Hematopoietic multipotent progenitor cell treated with erythropoietin and hydrocortisone succinate and interleukin-3 and kit ligand, for 15 days (in vitro differentiated cells): ENCODE results near the gene SH3TC2.

Experiments
- DNase-seq: peaks from one replicate; pipeline ENCODE4 v3.0.0-alpha.2; 2015; ENCODE audit warnings: low spot score

Gene SH3TC2

DNA sequence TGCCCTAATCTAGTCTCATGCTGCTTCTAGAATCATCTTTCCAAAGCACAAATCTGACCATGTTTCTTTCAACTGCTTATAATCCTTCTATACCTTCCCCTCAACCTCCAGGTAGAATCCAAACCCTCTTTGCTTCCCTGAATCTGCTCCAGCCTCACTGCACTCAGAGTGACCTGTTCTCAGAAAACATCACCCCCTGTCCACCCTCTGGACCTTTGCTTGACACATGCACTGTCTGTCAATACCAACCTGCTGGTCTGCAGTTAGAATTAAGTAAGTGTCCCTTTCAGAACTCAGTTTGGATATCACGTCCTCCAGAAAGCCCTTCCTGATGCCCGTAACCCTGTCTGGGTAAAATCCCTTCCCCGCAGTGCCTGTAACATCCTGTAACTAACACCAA, 63.1 kb downstream of the SH3TC2 start:
- DNase-seq, result no peak

DNA sequence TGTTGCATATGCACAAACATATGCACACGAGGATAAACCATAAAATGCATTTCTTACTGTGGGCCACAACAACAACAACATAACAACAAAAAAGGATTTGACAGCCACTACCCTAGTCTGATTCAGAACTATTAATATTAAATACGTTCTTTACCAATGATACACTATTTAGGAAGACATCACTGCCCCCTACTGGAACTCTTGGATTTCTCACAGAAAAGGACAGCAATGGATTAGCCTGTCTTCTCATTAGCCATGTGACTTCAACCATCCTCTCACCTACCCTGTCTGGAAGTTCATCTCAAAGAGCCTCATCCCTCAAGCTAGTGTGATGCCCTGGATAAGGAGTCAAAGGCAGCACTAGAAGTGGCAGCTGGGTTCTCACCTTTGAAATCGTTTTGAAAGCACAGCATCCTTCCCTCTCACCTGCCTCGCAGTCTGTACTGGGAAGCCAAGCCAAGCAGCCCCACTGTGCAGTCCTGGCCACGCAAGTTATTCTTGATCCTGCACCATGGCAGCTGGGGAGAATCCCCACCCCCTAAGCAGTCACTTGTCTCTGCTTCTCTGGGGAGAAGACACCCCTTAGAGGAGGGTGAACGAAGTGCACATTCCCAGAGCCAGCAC, 64.6 kb downstream of the SH3TC2 start:
- DNase-seq, result peak; percentile 47

DNA sequence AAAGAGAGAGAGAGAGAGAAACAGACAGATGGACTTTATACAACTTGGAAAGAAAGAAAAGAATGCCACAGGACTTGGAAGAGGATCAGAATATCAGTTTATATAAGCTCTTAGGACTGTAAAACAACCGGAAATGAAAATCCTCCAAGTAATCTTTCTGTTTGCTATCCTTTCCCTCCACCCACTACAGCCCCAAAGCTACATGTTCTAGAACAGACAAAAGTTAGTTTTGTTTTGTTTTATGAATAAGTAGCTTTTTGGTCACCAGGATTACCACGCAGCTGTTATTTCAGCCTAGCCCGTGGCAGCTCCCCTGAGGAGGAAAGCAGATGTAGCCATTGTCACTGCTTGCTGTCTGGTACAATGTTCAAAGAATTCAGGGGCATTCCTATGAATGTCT, 66.6 kb downstream of the SH3TC2 start:
- no peak for DNase-seq

DNA sequence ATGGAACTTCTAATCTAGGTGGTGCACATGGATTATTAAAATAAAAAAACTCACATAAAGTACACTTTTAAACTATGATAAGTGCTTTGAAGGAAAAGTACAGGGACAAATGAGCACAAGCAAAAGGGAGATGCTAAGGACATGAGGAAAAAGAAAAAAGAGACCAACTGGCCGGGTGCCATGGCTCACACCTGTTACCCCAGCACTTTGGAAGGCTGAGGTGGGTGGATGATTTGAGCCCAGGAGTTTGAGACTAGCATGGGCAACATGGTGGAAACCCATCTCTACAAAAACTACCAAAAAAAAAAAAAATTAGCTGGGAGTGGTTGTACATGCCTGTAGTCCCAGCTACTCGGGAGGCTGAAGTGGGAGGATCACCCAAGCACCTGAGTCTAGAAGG, 67.1 kb downstream of the SH3TC2 start:
- no peak for DNase-seq

DNA sequence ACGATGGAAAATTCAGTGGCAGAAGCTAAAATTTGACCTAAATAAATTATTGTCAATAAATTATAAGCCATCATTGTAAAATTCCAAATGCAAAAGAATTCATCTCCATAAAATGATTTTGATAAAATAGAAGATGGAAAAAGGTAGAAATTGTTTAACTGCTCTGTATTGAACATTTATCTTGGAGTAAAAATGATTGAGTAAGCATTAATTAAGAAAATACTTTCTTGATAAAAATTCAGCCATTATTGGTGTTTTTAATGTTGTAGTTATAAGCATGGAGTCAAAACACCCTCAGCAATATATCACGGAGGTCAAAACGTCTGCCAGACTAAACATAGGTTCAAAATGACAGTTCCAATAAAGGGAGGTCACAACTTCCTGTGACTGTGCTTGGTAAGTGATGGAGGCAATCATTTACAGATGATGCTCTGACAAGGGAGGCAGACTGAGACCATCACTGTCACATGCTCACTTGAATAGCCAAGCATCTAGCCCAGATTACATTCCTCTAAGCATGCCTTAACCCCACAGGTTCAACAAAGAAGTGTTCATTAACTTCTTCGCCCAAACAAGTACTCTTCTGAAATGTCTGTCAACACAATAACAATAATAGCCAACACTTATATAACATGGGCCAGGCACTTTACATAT, 69.5 kb downstream of the SH3TC2 start:
- DNase-seq, result no peak

DNA sequence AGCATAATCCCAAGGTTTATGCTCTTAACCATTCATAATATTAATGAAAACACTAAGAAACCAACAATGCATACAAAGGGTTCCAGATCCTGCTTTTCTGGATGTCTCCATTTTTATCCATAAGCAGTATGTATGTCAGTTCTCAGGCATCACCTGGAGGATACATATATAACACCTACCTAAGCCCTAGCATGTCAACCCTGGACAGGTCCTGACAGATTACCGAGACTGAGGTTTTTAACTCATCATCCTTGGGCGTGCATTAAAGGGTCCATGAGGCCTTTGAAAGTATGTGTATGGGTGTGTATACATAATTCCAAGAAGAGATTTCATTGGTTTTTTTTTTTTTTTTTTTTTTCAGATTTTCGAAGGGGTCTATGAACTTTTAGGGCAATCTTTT, 70.6 kb downstream of the SH3TC2 start:
- no peak for DNase-seq

DNA sequence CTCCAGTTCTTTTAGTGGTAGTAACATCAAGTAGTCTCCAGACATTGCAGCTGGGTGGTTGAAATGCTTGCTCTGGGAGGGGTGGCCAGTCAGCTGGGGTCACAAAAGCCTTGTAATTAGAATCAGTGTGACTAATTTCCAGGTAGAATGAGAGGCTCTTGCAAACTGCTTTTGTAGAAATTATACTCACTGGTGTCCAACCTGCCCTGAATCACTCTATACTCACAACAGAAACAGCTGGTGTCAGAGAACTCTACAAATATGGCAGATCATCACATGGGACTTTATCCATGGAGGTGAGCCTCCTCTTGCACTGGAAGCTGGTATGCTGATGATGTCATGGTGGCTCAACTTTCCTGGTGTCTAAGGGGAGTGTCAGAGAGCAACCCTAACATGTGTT, 71.3 kb downstream of the SH3TC2 start:
- DNase-seq, result no peak

DNA sequence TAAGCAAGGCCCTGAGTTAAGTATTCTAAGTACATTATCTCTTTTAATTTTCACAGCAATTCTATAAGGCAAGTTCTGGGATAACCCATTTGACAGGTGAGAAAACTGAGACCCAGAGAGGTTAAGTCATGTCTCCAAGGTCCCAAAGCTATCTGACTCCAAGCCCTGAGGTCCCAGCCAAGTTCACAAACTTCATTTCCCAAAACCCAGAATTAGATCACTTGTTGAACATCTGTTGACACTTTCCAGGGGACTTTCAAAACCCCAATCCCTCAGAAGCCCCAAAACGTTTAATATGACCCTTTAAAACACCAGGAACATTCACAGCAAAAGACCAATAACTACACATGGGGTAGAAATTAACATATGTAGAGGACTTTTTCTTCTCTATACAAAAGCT, 72.0 kb downstream of the SH3TC2 start:
- DNase-seq, result no peak

DNA sequence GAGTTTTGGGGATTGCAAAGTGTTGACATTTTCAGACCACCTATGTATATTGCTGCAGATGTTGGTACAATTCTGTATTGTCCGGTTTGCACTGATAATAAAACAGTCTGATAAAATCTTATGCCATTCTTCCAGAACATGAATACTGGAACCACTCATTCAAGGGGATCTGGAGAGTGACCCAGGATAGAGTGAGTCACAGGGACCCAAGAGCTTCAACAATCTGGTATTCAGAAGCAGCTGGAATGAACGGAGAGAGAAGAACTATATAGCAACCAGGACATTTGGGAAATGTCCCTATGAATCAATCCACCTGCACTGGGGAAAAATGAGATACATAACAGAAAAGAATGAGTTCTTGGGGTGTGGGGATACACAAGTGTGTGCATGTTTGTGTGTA, 73.3 kb downstream of the SH3TC2 start:
- DNase-seq, result no peak

DNA sequence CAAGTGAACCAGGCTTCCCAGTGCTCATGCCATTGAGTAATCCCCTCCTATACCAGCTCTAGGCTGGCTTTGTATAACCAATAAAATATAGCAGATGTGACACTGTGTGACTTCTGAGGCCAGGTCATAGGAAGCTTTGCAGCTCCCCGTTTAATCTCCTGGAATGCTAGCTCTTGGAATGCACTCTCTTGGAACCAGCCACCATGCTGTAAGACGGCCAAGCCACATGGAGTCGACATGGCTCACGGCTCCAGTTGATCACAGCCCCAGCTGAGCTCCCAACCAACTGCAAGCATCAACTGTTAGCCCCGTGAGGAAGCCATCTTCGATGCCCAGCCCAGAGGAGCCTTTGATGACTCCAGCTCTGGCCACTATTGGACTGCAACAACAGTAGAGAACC, 74.5 kb downstream of the SH3TC2 start:
- no peak for DNase-seq

DNA sequence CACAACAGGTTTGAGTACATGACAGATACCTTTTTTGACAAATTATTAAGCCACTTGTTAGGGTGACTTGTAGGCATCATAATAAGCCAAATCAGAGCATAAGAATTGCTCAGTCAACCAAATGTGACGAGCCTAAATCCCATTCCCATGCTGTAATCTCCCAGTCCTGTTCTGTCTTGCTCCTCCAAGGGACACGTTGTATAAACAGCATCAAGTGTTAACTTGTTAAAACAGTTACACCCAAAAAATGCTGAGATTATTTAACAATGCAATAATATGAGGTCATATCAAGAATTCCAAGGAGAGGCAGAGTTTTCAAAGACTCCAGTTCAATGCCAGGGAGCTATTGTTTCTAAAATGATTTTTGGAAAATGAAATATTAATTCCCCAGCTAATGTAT, 76.2 kb downstream of the SH3TC2 start:
- no peak for DNase-seq

DNA sequence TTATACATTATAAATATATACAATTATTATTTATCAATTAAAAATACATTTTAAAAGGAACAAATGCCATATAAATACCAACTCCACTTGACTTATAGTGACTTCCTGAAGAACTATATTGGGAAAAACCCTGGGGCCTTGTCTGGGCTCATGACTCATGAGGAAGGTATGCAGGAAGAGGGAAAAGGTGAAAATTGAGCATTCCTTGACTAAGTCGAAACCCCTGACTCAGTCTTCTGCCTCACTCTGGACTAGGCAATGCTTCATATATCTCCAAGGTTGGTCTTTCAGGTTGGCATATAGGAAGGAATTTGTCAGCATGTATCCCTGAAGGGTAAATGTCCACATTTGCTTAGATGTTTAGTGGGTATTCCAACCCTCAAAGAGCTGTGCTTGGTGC, 78.5 kb downstream of the SH3TC2 start:
- no peak for DNase-seq

DNA sequence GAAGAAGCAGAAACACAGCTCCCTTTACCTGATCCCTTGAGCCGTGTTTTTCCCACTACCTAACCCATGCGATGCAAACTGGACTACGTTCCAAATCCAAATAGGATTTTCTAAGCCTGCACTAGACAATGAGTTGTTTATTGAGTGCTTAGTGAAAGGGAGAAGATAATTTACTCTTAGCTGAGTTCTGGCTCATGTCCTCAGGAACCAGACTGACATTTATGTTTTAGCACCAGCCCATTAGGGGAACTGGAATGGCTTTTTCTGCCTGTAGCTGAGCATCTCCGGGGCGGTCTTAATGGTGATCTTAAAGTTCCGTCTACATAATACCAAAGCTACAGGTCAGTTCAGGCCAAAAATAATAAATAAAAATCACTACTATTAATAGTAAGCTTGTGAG, 81.5 kb downstream of the SH3TC2 start:
- DNase-seq, result no peak

DNA sequence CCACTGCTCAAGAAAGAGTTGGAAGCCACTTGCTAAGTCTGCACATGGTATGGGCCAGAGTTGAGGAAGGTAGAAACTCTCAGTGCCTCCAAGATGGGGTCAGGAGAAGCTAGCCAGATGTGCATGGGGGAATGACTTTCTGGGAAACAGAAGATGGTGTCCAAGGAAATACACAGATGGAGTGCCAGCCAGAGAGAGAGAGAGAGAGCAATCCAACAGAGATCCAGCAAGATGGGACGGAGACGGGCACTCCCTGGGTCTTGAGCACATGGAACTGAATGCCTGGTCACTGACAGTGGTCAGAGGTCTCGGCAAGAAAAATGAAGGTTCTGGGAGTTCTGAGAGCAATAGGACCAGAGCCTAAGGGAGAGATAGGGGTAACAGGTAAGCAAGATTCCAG, 82.1 kb downstream of the SH3TC2 start:
- no peak for DNase-seq

DNA sequence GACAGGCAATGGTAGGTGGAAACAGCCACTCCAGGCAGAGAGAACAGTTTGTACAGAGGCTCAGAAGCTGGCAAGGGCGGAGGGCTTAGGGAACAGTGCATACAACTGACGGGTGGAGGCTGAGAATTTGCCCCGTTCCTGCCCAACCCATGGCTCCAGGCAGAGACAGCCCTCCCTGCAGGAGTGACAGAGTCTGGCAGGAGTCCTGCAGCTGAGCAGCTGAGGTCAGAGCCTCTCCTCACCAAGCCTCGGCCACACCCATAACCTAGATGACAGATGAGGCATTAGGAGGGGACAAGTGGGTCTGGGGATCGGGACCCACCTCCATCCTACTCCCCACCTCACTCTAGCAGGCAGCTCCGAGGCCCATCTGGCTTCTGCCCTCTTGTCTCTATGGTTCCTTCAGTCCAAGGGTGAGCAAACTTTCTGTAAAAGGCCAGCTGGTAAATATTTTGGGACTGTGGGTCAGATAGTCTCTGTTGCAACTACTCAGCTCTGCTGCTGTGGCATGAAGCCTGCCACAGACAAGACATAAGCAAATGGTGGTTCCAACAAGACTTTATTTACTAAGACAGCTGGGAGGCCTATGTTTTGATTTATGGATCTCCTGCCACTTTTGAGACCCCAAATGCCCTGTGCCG, 83.7 kb downstream of the SH3TC2 start:
- DNase-seq, result no peak

DNA sequence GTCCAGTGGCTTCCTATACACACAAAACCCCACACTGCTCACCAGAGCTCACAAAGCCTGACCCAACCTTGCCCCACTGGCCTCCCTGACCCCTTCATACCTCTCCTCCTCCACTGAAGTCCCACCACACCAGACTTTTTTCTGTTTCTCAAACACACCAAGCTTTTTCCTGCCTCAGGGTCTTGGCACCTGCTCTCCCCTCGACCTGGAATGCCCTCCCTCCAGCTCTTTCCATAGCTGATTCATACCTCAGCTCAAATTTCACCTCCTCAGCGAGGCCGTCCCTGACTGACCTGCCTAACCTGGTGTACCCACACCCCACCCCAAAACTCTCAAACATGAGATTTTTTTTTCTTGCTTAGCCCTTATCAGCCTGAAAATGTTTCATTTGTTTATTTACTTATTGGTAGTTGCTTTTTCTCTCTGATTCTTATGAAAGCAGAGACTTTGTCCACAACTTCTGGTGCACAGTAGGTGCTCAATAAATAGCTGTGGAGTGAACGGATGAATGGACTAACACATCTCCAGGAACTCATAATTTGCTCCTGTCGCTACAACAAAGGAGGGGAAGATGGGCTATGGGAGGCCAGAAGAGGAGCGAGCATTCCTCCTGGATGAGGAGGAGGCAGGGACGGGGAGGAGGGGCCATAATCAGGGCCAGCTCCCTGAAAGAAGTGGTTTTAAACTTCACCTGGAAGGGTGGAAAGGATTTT, 84.3 kb downstream of the SH3TC2 start:
- no peak for DNase-seq

DNA sequence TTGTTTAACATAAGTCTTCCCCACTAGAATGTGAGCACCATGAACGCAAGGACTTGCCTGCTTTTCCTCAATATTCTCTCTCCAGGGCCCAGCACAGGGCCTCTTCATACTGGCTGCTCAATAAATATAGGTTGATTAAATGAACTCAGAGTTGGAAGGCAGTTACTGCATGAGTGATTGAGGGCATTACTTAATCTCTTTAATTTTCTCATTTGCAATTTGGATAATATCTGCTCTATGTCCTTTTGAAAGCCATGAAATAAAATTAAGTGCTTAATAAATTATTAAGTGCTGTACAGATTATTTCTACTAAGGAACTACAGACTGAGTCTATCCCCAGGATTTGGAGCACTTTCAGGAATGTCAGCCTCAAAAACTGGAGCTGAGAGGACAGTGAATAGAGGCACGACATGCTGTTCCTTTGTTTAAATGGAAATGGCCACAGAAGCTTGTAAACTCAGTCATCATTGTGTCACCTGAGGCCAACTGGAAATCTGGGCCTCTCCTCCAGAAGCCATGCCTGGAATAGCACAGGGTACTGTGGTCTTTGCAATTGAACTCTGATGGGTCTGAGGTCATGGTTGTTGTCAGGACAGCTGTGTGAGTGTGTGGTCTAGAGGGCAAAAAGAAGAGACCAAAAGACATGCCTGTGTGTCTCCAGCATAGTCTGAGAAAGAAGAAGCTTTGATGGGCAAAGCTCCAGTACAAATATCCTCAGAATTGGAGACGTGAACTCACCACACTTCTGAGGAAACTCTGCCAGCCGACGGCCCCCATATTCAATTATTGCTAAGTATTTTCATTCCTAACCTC, 86.1 kb downstream of the SH3TC2 start:
- DNase-seq, result no peak

DNA sequence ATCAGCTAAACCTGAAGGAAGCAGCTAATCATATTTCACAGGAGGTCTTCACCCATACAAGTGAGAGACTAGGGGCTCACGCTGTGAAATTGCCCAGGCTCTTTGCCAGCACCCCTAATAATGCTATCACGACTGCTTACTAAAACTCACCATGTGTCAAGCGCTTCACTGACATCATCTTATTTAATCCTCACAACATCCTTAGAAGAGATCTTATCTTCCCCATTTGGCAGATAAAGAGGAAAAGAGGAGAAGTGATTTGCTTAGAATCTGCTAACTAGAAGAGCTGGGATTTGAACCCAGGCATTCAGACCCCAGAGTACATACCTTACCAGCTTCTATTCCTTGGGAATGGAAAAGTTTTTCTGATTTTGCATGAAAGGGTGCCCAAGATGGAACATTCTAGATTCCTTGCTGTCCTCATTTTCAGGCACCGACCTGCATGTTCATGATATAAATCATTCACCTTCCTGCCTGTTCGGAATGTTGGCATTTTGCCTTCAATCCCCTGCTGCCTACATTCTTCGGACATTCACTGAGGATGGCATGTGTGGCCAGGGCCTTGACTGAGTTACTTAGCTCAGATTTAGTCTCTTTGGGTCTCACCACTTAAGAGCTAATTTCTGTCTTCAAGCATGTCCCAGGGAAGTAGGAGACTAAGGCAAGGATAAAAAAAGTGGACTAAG, 88.1 kb downstream of the SH3TC2 start:
- DNase-seq, result no peak

DNA sequence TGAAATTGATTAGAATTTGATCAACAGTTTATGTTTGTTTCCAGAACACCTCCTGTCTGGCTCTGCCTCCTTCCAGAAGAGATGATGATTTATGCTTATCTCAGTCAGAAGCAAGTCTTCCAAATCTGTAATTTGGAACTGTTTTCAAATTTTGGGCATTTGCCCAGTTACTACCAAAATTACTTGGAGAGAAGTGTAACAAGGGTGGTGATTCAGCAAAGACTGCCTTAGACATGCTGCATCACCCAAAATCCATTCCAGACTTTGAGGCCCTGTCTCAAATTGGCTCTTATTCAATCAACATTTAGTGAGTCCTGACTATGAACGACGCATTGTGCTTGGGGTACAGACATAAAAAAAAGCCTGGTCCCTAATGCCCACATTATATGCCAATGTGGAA, 89.4 kb downstream of the SH3TC2 start:
- no peak for DNase-seq

DNA sequence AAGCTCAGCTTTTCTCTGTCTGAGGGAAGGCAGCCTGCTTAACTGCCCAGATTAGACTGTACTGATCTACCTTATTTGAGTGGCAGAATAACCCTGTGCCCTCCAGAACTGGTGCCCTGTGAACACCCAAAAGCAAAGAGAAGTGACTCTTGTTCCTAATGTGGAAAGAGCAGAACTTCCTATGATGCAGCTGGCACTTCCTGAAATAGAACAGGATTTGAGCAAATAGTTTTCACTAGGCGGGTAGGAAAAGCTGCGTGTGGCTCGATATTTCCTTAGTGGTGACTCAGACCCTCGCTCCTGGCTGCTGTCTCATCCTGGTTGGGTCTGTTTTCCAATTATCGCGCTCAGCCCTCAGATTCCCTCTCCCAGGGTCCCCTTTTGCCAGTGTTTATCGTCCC, 89.9 kb downstream of the SH3TC2 start:
- no peak for DNase-seq

DNA sequence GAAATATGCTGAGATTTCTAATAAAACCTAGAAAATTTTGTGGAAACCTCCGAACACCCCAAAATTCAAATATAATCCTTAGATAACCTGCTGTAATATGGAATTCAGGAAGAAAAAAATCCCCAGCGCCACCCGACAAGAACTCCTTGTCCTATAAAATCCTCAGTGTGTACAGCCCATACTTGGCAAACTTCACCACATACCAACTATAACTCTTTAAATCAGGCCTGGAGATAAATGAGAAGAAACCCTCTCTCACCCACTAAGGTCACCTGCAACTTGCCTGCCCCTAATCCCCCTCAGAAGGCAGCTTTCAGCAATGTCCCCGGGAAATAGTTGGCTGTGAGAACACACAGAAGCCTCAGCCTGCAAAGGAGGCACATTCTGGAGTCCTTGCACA, 90.5 kb downstream of the SH3TC2 start:
- DNase-seq, result no peak

DNA sequence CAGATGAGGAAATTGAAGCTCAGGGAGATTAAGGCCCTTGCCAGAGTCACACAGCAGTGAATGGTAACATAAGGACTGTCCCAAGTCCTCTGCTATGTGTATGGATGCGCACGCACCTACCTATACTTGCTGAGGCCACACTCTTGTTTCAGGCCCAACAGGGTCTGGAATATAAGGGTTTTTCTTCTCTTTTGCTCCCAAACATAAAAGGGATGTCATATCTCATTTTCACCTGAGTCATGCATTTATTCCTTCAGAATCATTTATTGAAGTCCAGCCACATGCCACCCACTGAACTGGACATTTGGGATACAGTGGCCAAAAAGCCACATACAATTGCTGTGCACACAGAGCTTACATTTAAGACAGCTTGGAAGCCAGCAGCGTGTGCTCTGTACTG, 92.0 kb downstream of the SH3TC2 start:
- DNase-seq, result no peak
